IMR-90 (cell line): ENCODE data around the gene POU2F1. TPM values are rescaled to one million over a fixed set of nuclear protein-coding genes. Genes with fewer than 3 reads are reported as not detected.

Experiments
- ATAC-seq: fragments of 200-7000 bp; cut with Tn5 transposase; 2 replicates; pipeline ENCODE4 v1.9.1; 2020; ENCODE audit warnings: low read depth, mild to moderate bottlenecking, moderate library complexity
- BruUV-seq: library from RNA; stranded (reverse); fragments of 400-500 nt; replicated peaks from 2 replicates; lab custom pipeline; 2021; lab: Mats Ljungman, UMichigan
- CTCF ChIA-PET: fragments of 300-600 bp; formaldehyde crosslinking; extraction: SDS; loops from one replicate; lab custom pipeline; 2021; ENCODE audit warnings: antibody characterized with exemption; lab: Yijun Ruan, JAX
- POLR2A ChIA-PET: fragments of 300-600 bp; sonication (Branson Sonifier 250); formaldehyde crosslinking; loops from one replicate; lab custom pipeline; 2022; ENCODE audit warnings: antibody characterized with exemption; ENCODE audit not compliant: unreplicated experiment; lab: Charles Lee
- DNase-seq: peaks from one replicate; pipeline ENCODE4 v3.0.0; 2013
- H2AFZ ChIP-seq: replicated peaks from 2 replicates; pipeline ENCODE3; 2013; ENCODE audit warnings: low read length, mild to moderate bottlenecking; ENCODE audit not compliant: poor library complexity
- H2AK5ac ChIP-seq: 2 replicates; pipeline ENCODE4 v1.6.1; 2013; ENCODE audit warnings: low read depth, low read length, inconsistent platforms
- H2AK9ac ChIP-seq: replicated peaks from 2 replicates; pipeline ENCODE3; 2013; ENCODE audit warnings: mild to moderate bottlenecking, low read depth, low read length, moderate library complexity; ENCODE audit not compliant: poor library complexity
- H2BK120ac ChIP-seq: 2 replicates; pipeline ENCODE4 v1.6.1; 2013; ENCODE audit warnings: low read depth, low read length, inconsistent platforms
- H2BK15ac ChIP-seq: 3 replicates; pipeline ENCODE4 v1.6.1; 2013; ENCODE audit warnings: low read depth, low read length, inconsistent platforms
- H2BK20ac ChIP-seq: 2 replicates; pipeline ENCODE4 v1.6.1; 2013; ENCODE audit warnings: low read depth, mild to moderate bottlenecking, inconsistent platforms, low read length, moderate library complexity
- H2BK5ac ChIP-seq: 2 replicates; pipeline ENCODE4 v1.6.1; 2013; ENCODE audit warnings: mild to moderate bottlenecking, low read depth, low read length, inconsistent platforms; ENCODE audit not compliant: poor library complexity, severe bottlenecking
- H3K14ac ChIP-seq: replicated peaks from 2 replicates; pipeline ENCODE4 v1.6.1; 2013; ENCODE audit warnings: low read depth, low read length, inconsistent platforms
- H3K18ac ChIP-seq: 2 replicates; pipeline ENCODE4 v1.6.1; 2013; ENCODE audit warnings: low read depth, low read length, control low read depth
- H3K23ac ChIP-seq: 2 replicates; pipeline ENCODE4 v1.6.1; 2013; ENCODE audit warnings: low read depth, low read length, inconsistent platforms
- H3K27ac ChIP-seq: 2 replicates; pipeline ENCODE4 v1.5.1; 2013; ENCODE audit warnings: mild to moderate bottlenecking, control low read depth, low read length; ENCODE audit not compliant: insufficient read depth
- H3K27me3 ChIP-seq: 2 replicates; pipeline ENCODE4 v1.6.1; 2013; ENCODE audit warnings: low read length; ENCODE audit not compliant: control insufficient read depth, insufficient read depth
- H3K36me3 ChIP-seq: 2 replicates; pipeline ENCODE4 v1.6.1; 2013; ENCODE audit warnings: low read length, mixed read lengths; ENCODE audit not compliant: control insufficient read depth, insufficient read depth
- H3K4ac ChIP-seq: 2 replicates; pipeline ENCODE4 v1.6.1; 2013; ENCODE audit warnings: low read depth, low read length, inconsistent platforms
- H3K4me1 ChIP-seq: 2 replicates; pipeline ENCODE4 v1.6.1; 2013; ENCODE audit warnings: low read length, mixed read lengths; ENCODE audit not compliant: control insufficient read depth, insufficient read depth
- H3K4me2 ChIP-seq: 2 replicates; pipeline ENCODE4 v1.6.1; 2013; ENCODE audit warnings: low read depth, mild to moderate bottlenecking, control low read depth, low read length, moderate library complexity
- H3K4me3 ChIP-seq: 2 replicates; pipeline ENCODE4 v1.5.1; 2013; ENCODE audit warnings: low read depth, mild to moderate bottlenecking, control low read depth, low read length, moderate library complexity; ENCODE audit not compliant: insufficient read depth
- H3K56ac ChIP-seq: 2 replicates; pipeline ENCODE4 v1.6.1; 2013; ENCODE audit warnings: low read length, inconsistent platforms; ENCODE audit not compliant: insufficient read depth; ENCODE audit errors: extremely low read depth
- H3K79me1 ChIP-seq, 2 experiments: 2 replicates each; pipeline ENCODE4 v1.6.1; 2013; ENCODE audit warnings: low read length in 2 of 2, inconsistent platforms in 1 of 2, low read depth in 1 of 2
- H3K9ac ChIP-seq: 2 replicates; pipeline ENCODE4 v1.6.1; 2013; ENCODE audit warnings: low read depth, low read length, control low read depth
- H3K9me1 ChIP-seq: 2 replicates; pipeline ENCODE4 v1.6.1; 2013; ENCODE audit warnings: low read length, inconsistent platforms; ENCODE audit not compliant: insufficient read depth
- H3K9me3 ChIP-seq: 2 replicates; pipeline ENCODE4 v1.6.1; 2013; ENCODE audit warnings: low read length; ENCODE audit not compliant: control insufficient read depth, insufficient read depth
- H4K20me1 ChIP-seq: 2 replicates; pipeline ENCODE4 v1.6.1; 2013; ENCODE audit warnings: low read length, inconsistent platforms; ENCODE audit not compliant: insufficient read depth
- H4K5ac ChIP-seq: 2 replicates; pipeline ENCODE4 v1.6.1; 2013; ENCODE audit warnings: mild to moderate bottlenecking, low read depth, low read length, control low read depth
- H4K8ac ChIP-seq, 2 experiments: 2 replicates each; pipeline ENCODE4 v1.6.1; 2013; ENCODE audit warnings: low read depth in 2 of 2, low read length in 2 of 2, control low read depth in 1 of 2, inconsistent platforms in 1 of 2
- H4K91ac ChIP-seq: 2 replicates; pipeline ENCODE4 v1.6.1; 2013; ENCODE audit warnings: low read depth, low read length, inconsistent platforms; ENCODE audit not compliant: insufficient read depth
- BHLHE40 ChIP-seq: fragments of 150-350 bp; IDR thresholded peaks from 2 replicates; pipeline ENCODE4 v1.6.1; 2016; ENCODE audit warnings: mild to moderate bottlenecking, low read depth, low read length
- CEBPB ChIP-seq: IDR thresholded peaks from 2 replicates; pipeline ENCODE4 v1.6.1; 2012; ENCODE audit warnings: low read depth, low read length, improper control_type of control experiment
- CHD1 ChIP-seq: IDR thresholded peaks from 2 replicates; pipeline ENCODE4 v1.6.1; 2012; ENCODE audit warnings: low read depth, low read length, improper control_type of control experiment
- FOS ChIP-seq: fragments of 150-350 bp; IDR thresholded peaks from 2 replicates; pipeline ENCODE4 v1.6.1; 2016; ENCODE audit warnings: low read depth, low read length
- MAFK ChIP-seq: IDR thresholded peaks from 2 replicates; pipeline ENCODE4 v1.6.1; 2012; ENCODE audit warnings: low read depth, low read length, improper control_type of control experiment
- MAZ ChIP-seq: IDR thresholded peaks from 2 replicates; pipeline ENCODE4 v1.6.1; 2012; ENCODE audit warnings: low read depth, mild to moderate bottlenecking, low read length, improper control_type of control experiment, moderate library complexity, borderline replicate concordance
- MXI1 ChIP-seq: IDR thresholded peaks from 2 replicates; pipeline ENCODE4 v1.6.1; 2012; ENCODE audit warnings: low read depth, mild to moderate bottlenecking, low read length, moderate library complexity, borderline replicate concordance
- NFE2L2 ChIP-seq: fragments of 150-350 bp; IDR thresholded peaks from 2 replicates; pipeline ENCODE4 v1.6.1; 2016; ENCODE audit warnings: low read depth, mild to moderate bottlenecking, low read length
- POLR2A ChIP-seq: IDR thresholded peaks from 2 replicates; pipeline ENCODE4 v1.6.1; 2012; ENCODE audit warnings: mild to moderate bottlenecking, low read depth, low read length
- RAD21 ChIP-seq: IDR thresholded peaks from 2 replicates; pipeline ENCODE4 v1.6.1; 2012; ENCODE audit warnings: low read length, improper control_type of control experiment
- RCOR1 ChIP-seq: IDR thresholded peaks from 2 replicates; pipeline ENCODE4 v1.6.1; 2012; ENCODE audit warnings: mild to moderate bottlenecking, low read length, improper control_type of control experiment; ENCODE audit not compliant: insufficient replicate concordance
- RFX5 ChIP-seq: IDR thresholded peaks from 2 replicates; pipeline ENCODE4 v1.8.0; 2012; ENCODE audit warnings: low read depth, mild to moderate bottlenecking, low read length, moderate library complexity
- SMC3 ChIP-seq: fragments of 150-350 bp; IDR thresholded peaks from 2 replicates; pipeline ENCODE4 v1.6.1; 2016; ENCODE audit warnings: low read depth, mild to moderate bottlenecking, antibody characterized with exemption, low read length, moderate library complexity
- WGBS, 2 experiments: methylation state at CpG; one replicate each; pipeline versions ENCODE4 v1.1.5 to v1.1.7; 2013; ENCODE audit warnings: missing lambda C conversion rate in 2 of 2; ENCODE audit not compliant: insufficient read length in 1 of 2; ENCODE audit errors: extremely low coverage in 2 of 2; 5-methylcytosine and 5-hydroxymethylcytosine counted together
- dilution Hi-C: fragments of 300-500 bp; cut with HindIII; formaldehyde crosslinking; loops from one replicate; pipeline ENCODE4 v1.14.3; 2018; ENCODE audit warnings: low sequenced_read_pairs; ENCODE audit not compliant: unreplicated experiment
- in situ Hi-C: fragments of 300-500 bp; cut with MboI; formaldehyde crosslinking; loops from 3 replicates; pipeline ENCODE4 v1.14.3; 2019; ENCODE audit warnings: low sequenced_read_pairs, inconsistent platforms, mixed read lengths
- intact Hi-C: fragments of 100-400 bp; cut with micrococcal nuclease; formaldehyde crosslinking; loops from 2 replicates; pipeline ENCODE4 v1.10.0; 2022
- polyA plus RNA-seq, 3 experiments: library from polyadenylated mRNA; depleted of rRNA; stranded (reverse); fragments of >200 nt; gene quantifications; 2 replicates each; pipeline ENCODE4 v1.2.3, GENCODE V29; 2012; ENCODE audit warnings: low replicate concordance in 1 of 3
- total RNA-seq: library from RNA; depleted of rRNA; stranded (reverse); fragments of >200 nt; gene quantifications from 2 replicates; pipeline ENCODE4 v1.2.3, GENCODE V29; 2012
- TF ChIP-seq, protein P1 (sequence below): fragments of 150-350 bp; IDR thresholded peaks from 2 replicates; pipeline ENCODE4 v1.6.1; 2016; ENCODE audit warnings: low read depth, mild to moderate bottlenecking, low read length, moderate library complexity, borderline replicate concordance
- TF ChIP-seq, protein P2 (sequence below): fragments of 150-350 bp; IDR thresholded peaks from 2 replicates; pipeline ENCODE4 v1.6.1; 2017; ENCODE audit warnings: mild to moderate bottlenecking, antibody characterized with exemption, low read length, low read depth
- TF ChIP-seq, protein P3 (sequence below): conservative IDR thresholded peaks from 2 replicates; pipeline ENCODE4 v1.5.1; 2012; ENCODE audit warnings: mild to moderate bottlenecking, low read depth, low read length, improper control_type of control experiment

POU2F1 gene
- total and polyA plus RNA-seq, 2 of the 4 experiments (the other 2 are of a cell fraction): 1.2 to 3.4 TPM

DNA sequence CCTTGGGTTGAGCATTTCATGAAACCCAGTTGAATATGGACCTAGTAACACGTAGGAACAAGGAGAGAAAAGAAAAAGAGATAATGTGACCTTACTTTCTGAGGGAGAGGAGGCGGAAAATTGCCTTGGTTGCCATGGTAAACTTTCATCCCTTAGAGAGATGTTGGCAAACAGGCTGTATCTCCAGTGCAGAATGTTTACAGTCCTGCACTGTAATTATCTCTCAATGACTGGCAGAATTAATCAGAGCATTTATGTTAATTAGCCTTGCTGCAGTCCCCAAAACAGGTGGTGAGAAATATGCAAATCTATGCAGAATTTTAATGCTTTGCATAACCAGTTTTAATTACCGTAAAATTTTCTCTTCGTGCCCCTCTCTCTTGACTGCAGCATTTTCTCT, 150.3 kb downstream of the POU2F1 start:
- no peak overlapping the region for H3K4ac ChIP-seq
- TF ChIP-seq RAD21 (no peak), RFX5 (no peak), BHLHE40 (no peak), MXI1 (no peak), NFE2L2 (no peak), MAZ (no peak), FOS (no peak), MAFK (no peak), RCOR1 (no peak), SMC3 (no peak), POLR2A (no peak), CHD1 (no peak), CEBPB (no peak)
- TF ChIP-seq, protein P1, sequence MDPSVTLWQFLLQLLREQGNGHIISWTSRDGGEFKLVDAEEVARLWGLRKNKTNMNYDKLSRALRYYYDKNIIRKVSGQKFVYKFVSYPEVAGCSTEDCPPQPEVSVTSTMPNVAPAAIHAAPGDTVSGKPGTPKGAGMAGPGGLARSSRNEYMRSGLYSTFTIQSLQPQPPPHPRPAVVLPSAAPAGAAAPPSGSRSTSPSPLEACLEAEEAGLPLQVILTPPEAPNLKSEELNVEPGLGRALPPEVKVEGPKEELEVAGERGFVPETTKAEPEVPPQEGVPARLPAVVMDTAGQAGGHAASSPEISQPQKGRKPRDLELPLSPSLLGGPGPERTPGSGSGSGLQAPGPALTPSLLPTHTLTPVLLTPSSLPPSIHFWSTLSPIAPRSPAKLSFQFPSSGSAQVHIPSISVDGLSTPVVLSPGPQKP: no peak
- TF ChIP-seq, protein P2, sequence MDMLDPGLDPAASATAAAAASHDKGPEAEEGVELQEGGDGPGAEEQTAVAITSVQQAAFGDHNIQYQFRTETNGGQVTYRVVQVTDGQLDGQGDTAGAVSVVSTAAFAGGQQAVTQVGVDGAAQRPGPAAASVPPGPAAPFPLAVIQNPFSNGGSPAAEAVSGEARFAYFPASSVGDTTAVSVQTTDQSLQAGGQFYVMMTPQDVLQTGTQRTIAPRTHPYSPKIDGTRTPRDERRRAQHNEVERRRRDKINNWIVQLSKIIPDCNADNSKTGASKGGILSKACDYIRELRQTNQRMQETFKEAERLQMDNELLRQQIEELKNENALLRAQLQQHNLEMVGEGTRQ: no peak
- TF ChIP-seq, protein P3, sequence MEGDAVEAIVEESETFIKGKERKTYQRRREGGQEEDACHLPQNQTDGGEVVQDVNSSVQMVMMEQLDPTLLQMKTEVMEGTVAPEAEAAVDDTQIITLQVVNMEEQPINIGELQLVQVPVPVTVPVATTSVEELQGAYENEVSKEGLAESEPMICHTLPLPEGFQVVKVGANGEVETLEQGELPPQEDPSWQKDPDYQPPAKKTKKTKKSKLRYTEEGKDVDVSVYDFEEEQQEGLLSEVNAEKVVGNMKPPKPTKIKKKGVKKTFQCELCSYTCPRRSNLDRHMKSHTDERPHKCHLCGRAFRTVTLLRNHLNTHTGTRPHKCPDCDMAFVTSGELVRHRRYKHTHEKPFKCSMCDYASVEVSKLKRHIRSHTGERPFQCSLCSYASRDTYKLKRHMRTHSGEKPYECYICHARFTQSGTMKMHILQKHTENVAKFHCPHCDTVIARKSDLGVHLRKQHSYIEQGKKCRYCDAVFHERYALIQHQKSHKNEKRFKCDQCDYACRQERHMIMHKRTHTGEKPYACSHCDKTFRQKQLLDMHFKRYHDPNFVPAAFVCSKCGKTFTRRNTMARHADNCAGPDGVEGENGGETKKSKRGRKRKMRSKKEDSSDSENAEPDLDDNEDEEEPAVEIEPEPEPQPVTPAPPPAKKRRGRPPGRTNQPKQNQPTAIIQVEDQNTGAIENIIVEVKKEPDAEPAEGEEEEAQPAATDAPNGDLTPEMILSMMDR: no peak
- no peak overlapping the region for H4K8ac ChIP-seq
- no peak overlapping the region for H3K18ac ChIP-seq
- ChIA-PET POLR2A (interaction anchor here (0.6 kb wide), 1 partner anchor 66 kb away, joined by 6 read pairs; no protein-coding TSS in a partner anchor), CTCF (no interaction called here)
- H3K27me3 ChIP-seq: no peaks in the 10 kb centered on the region
- peaks cover 3% of the 10 kb centered on the region; the same call in 1 of the 2 replicates for H3K4me1 ChIP-seq
- dilution Hi-C loops (no loop called here), in situ Hi-C loops (no loop called here), intact Hi-C loops (no loop called here)
- ATAC-seq: no peak
- H3K9me1 ChIP-seq: no peaks in the 10 kb centered on the region
- H3K36me3 ChIP-seq: 0 out of 2 replicates have a peak, but pooled peaks cover 1% of the 10 kb centered on the region
- H2BK120ac ChIP-seq: no peak overlapping the region
- WGBS, 2 experiments: no CpG with 5 or more reads among the region's 4 CpGs
- no peak overlapping the region for H2AFZ ChIP-seq
- no peak overlapping the region for H3K4me3 ChIP-seq
- no peak overlapping the region for H2BK5ac ChIP-seq
- no peak overlapping the region for H3K14ac ChIP-seq
- no peaks in the 10 kb centered on the region for H4K20me1 ChIP-seq
- H3K27ac ChIP-seq: no peak overlapping the region
- H4K5ac ChIP-seq: no peak overlapping the region
- no peak overlapping the region for H3K23ac ChIP-seq
- no peaks in the 10 kb centered on the region for H3K9me3 ChIP-seq
- H2BK15ac ChIP-seq: no peak overlapping the region
- H2BK20ac ChIP-seq: no peak overlapping the region
- no peak overlapping the region for H3K56ac ChIP-seq
- H2AK5ac ChIP-seq: no peak overlapping the region
- no peak overlapping the region for H3K9ac ChIP-seq
- no peak for DNase-seq
- H4K91ac ChIP-seq: no peak overlapping the region
- BruUV-seq: no TSS peak
- H3K4me2 ChIP-seq: no peak overlapping the region
- H2AK9ac ChIP-seq: no peak overlapping the region
- H3K79me1 ChIP-seq: no peaks in the 10 kb centered on the region
